LoVo (cell line): ENCODE measurements around the gene OR6B1.
"Not testable (repeated sequence)": the region's sequence is repeated elsewhere in the genome, so short reads cannot be mapped to it uniquely, and the experiment has no call there.

Experiments
- DNase-seq: peaks from one replicate; pipeline ENCODE4 v3.0.0-alpha.2; 2016; ENCODE audit warnings: low spot score

The OR6B1 gene

GRCh38 chr7:144038887-144039286, 38.8 kb downstream of the OR6B1 start:
- DNase-seq: no peak

GRCh38 chr7:144048648-144049047, 48.5 kb downstream of the OR6B1 start, which contains the start of gene OR2A5:
Gene OR2A5, plus strand, starts transcription at chr7:144048948. Its CDS starts 1,454 bp downstream, at chr7:144050402.
- DNase-seq: no peak

DNA sequence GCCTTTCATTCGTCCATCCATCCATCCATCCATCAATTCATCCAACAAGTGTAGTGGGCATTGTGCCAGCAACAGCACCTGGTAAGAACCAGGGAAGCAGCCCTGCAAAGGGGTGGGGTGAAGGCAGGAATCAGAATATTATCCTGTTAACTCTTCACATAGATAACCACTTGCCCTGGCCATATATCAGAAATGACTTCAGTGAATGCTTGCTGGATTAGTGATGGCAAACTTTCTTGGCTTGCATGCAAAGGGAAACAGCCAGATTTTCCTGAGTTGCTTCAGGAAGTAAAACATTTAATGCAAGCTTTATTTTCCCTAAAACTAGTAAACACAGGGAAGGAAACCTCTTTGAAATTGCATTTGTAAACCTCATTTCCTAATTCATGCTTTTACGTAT, 49.4 kb downstream of the OR6B1 start:
- DNase-seq: no peak

- DNase-seq: no peak
Measured at GRCh38 chr7:144050093-144050492, 50.0 kb downstream of the OR6B1 start.

GRCh38 chr7:144050884-144051283, 50.8 kb downstream of the OR6B1 start:
- not testable (repeated sequence) for DNase-seq

DNA sequence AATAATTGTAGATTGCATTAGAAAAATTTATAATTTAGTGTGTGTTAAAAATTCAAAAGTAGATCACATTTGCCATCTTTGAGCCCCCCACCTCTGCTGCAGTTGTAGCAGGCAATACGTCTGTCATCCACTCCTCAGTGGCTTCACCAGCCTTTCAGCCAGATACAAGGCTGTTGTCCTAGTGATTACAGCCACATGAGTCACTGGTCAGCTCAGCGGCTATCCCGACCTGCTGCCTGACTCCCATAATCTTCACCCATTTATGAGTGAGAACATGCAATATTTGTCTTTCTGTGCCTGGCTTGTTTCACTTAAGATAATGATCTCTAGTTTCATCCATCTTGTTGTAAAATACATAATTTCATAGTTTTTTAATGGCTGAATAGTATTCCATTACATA, 57.8 kb downstream of the OR6B1 start:
- DNase-seq: no peak
